SK-N-SH treated with all-trans-retinoic acid at 6 μM for 48 hours (cell line): ENCODE measurements around the gene DIP2B.

Experiments
- ATAC-seq: fragments of 200-7000 bp; cut with Tn5 transposase; 3 replicates; pipeline ENCODE4 v1.9.1; 2020; ENCODE audit warnings: mild to moderate bottlenecking, moderate library complexity
- ARNTL ChIP-seq: fragments of 450-650 bp; formaldehyde crosslinking; IDR thresholded peaks from 2 replicates; pipeline ENCODE4 v1.5.0; 2020; ENCODE audit warnings: low read depth, mild to moderate bottlenecking, moderate library complexity, borderline replicate concordance
- BACH2 ChIP-seq: fragments of 250-450 bp; sonication (Bioruptor Pico); IDR thresholded peaks from 2 replicates; pipeline ENCODE4 v1.9.0; 2021; ENCODE audit warnings: mild to moderate bottlenecking, borderline replicate concordance
- CREB5 ChIP-seq: fragments of 250-450 bp; sonication (Bioruptor Pico); IDR thresholded peaks from 2 replicates; pipeline ENCODE4 v1.5.1; 2020; ENCODE audit warnings: low read depth, mild to moderate bottlenecking, moderate library complexity
- CSDC2 ChIP-seq: fragments of 250-450 bp; sonication (Bioruptor Pico); IDR thresholded peaks from 2 replicates; pipeline ENCODE4 v1.5.0; 2020; ENCODE audit warnings: mild to moderate bottlenecking, moderate library complexity
- CSRNP3 ChIP-seq: fragments of 250-450 bp; sonication (Bioruptor Pico); IDR thresholded peaks from 2 replicates; pipeline ENCODE4 v1.5.1; 2021; ENCODE audit warnings: mild to moderate bottlenecking, moderate library complexity
- ESRRG ChIP-seq: fragments of 250-450 bp; sonication (Bioruptor Pico); IDR thresholded peaks from 2 replicates; pipeline ENCODE4 v1.6.1; 2021; ENCODE audit warnings: mild to moderate bottlenecking
- GLIS3 ChIP-seq: fragments of 250-450 bp; sonication (Bioruptor Pico); IDR thresholded peaks from 2 replicates; pipeline ENCODE4 v1.5.0; 2020; ENCODE audit warnings: mild to moderate bottlenecking, moderate library complexity
- ISL1 ChIP-seq: fragments of 250-450 bp; sonication (Bioruptor Pico); IDR thresholded peaks from 2 replicates; pipeline ENCODE4 v2.1.2; 2022; ENCODE audit warnings: mild to moderate bottlenecking, moderate library complexity
- OSR1 ChIP-seq: fragments of 250-450 bp; sonication (Bioruptor Pico); IDR thresholded peaks from 2 replicates; pipeline ENCODE4 v1.8.0; 2022; ENCODE audit warnings: moderate library complexity, mild to moderate bottlenecking, inconsistent platforms
- PATZ1 ChIP-seq: fragments of 250-450 bp; sonication (Bioruptor Pico); IDR thresholded peaks from 2 replicates; pipeline ENCODE4 v1.8.0; 2020; ENCODE audit warnings: mild to moderate bottlenecking, moderate library complexity, borderline replicate concordance
- POU6F1 ChIP-seq: fragments of 250-450 bp; sonication (Bioruptor Pico); IDR thresholded peaks from 2 replicates; pipeline ENCODE4 v1.8.0; 2021; ENCODE audit warnings: low read depth, mild to moderate bottlenecking, moderate library complexity, borderline replicate concordance
- PPARA ChIP-seq: fragments of 250-450 bp; sonication (Bioruptor Pico); IDR thresholded peaks from 2 replicates; pipeline ENCODE4 v1.5.0; 2020; ENCODE audit warnings: mild to moderate bottlenecking, borderline replicate concordance
- RARB ChIP-seq: fragments of 250-450 bp; sonication (Bioruptor Pico); IDR thresholded peaks from 2 replicates; pipeline ENCODE4 v1.8.0; 2021; ENCODE audit warnings: mild to moderate bottlenecking, moderate library complexity
- SNAI2 ChIP-seq: fragments of 250-450 bp; sonication (Bioruptor Pico); IDR thresholded peaks from 2 replicates; pipeline ENCODE4 v1.5.0; 2020; ENCODE audit warnings: mild to moderate bottlenecking, moderate library complexity
- TCF4 ChIP-seq: fragments of 250-450 bp; sonication (Bioruptor Pico); IDR thresholded peaks from 2 replicates; pipeline ENCODE4 v1.8.0; 2021; ENCODE audit warnings: mild to moderate bottlenecking, moderate library complexity, borderline replicate concordance
- TOX ChIP-seq: fragments of 250-450 bp; sonication (Bioruptor Pico); IDR thresholded peaks from 2 replicates; pipeline ENCODE4 v1.8.0; 2021; ENCODE audit warnings: mild to moderate bottlenecking, moderate library complexity, borderline replicate concordance
- TSHZ2 ChIP-seq: fragments of 250-450 bp; sonication (Bioruptor Pico); IDR thresholded peaks from 2 replicates; pipeline ENCODE4 v1.5.0; 2020; ENCODE audit warnings: mild to moderate bottlenecking, moderate library complexity
- ZC3H10 ChIP-seq: fragments of 250-450 bp; sonication (Bioruptor Pico); IDR thresholded peaks from 2 replicates; pipeline ENCODE4 v1.5.1; 2021; ENCODE audit warnings: mild to moderate bottlenecking, moderate library complexity
- ZFP3 ChIP-seq: fragments of 250-450 bp; sonication (Bioruptor Pico); IDR thresholded peaks from 2 replicates; pipeline ENCODE4 v1.5.0; 2020; ENCODE audit warnings: mild to moderate bottlenecking, moderate library complexity
- ZFP30 ChIP-seq: fragments of 450-650 bp; formaldehyde crosslinking; IDR thresholded peaks from 2 replicates; pipeline ENCODE4 v1.5.0; 2022; ENCODE audit warnings: mild to moderate bottlenecking, moderate library complexity
- ZNF565 ChIP-seq: fragments of 450-650 bp; formaldehyde crosslinking; conservative IDR thresholded peaks from 2 replicates; pipeline ENCODE4 v1.5.0; 2020; ENCODE audit warnings: low read depth, mild to moderate bottlenecking, moderate library complexity
- ZNF70 ChIP-seq: fragments of 450-650 bp; formaldehyde crosslinking; IDR thresholded peaks from 2 replicates; pipeline ENCODE4 v1.5.0; 2020; ENCODE audit warnings: mild to moderate bottlenecking, moderate library complexity
- ZNF8 ChIP-seq: fragments of 450-650 bp; formaldehyde crosslinking; IDR thresholded peaks from 2 replicates; pipeline ENCODE4 v1.5.0; 2020; ENCODE audit warnings: mild to moderate bottlenecking, moderate library complexity

Gene DIP2B

GRCh38 chr12:50772877-50773276 lies 268.1 kb downstream of the DIP2B start:
- no peak for ATAC-seq
- no peak for TF ChIP-seq CREB5
- TF ChIP-seq ARNTL, result no peak
- no peak for TF ChIP-seq BACH2 (CRISPR knock-in tag)
- TF ChIP-seq CSRNP3, result no peak
- TF ChIP-seq TOX (CRISPR knock-in tag), result no peak
- TF ChIP-seq ZFP3 (CRISPR knock-in tag), result no peak
- TF ChIP-seq CSDC2 (CRISPR knock-in tag), result no peak
- no peak for TF ChIP-seq ESRRG
- TF ChIP-seq OSR1 (CRISPR knock-in tag), result no peak
- no peak for TF ChIP-seq PPARA (CRISPR knock-in tag)
- TF ChIP-seq ZC3H10, result no peak
- no peak for TF ChIP-seq TSHZ2 (CRISPR knock-in tag)
- no peak for TF ChIP-seq RARB
- TF ChIP-seq PATZ1 (CRISPR knock-in tag), result no peak
- TF ChIP-seq ZNF8 (CRISPR knock-in tag), result no peak

GRCh38 chr12:50775251-50775650 lies 270.5 kb downstream of the DIP2B start:
- TF ChIP-seq TSHZ2 (CRISPR knock-in tag) (no peak), CSDC2 (CRISPR knock-in tag) (no peak), POU6F1 (no peak), ISL1 (CRISPR knock-in tag) (no peak), ZNF70 (CRISPR knock-in tag) (no peak), GLIS3 (CRISPR knock-in tag) (no peak), SNAI2 (CRISPR knock-in tag) (no peak), ZNF565 (CRISPR knock-in tag) (no peak), PATZ1 (CRISPR knock-in tag) (no peak), TCF4 (CRISPR knock-in tag) (no peak), OSR1 (CRISPR knock-in tag) (no peak), ZFP30 (CRISPR knock-in tag) (no peak), ZFP3 (CRISPR knock-in tag) (no peak), CREB5 (no peak), ZC3H10 (no peak), TOX (CRISPR knock-in tag) (no peak), CSRNP3 (no peak), ZNF8 (CRISPR knock-in tag) (no peak)
- ATAC-seq, result no peak
